Lung (tissue), 12 donors: ENCODE data around the gene PDXK. TPM values are rescaled to one million over a fixed set of nuclear protein-coding genes. Genes with fewer than 3 reads are reported as not detected.

Experiments
- ATAC-seq: fragments of 200-7000 bp; cut with Tn5 transposase; one replicate; pipeline ENCODE4 v1.9.1; 2020; ENCODE audit warnings: moderate number of reproducible peaks; ENCODE audit not compliant: insufficient read depth, low FRiP score
- DNase-seq, 3 donors: peaks; one replicate each; pipeline ENCODE4 v3.0.0-alpha.2; 2013 to 2017
- H3K27ac ChIP-seq, 2 donors: one replicate each; pipeline ENCODE4 v1.5.1; 2013; ENCODE audit warnings: mild to moderate bottlenecking in 2 of 2, moderate library complexity in 2 of 2, control low read depth in 1 of 2, inconsistent platforms in 1 of 2, low read depth in 1 of 2, low read length in 1 of 2
- H3K27me3 ChIP-seq, 3 donors: one replicate each; pipeline ENCODE4 v1.5.1; 2013; ENCODE audit warnings: low read length in 2 of 3; ENCODE audit not compliant: control insufficient read depth in 3 of 3, insufficient read depth in 3 of 3
- H3K36me3 ChIP-seq, 4 donors: one replicate each; pipeline ENCODE4 v1.5.1; 2013; ENCODE audit warnings: low read length in 4 of 4, mild to moderate bottlenecking in 1 of 4, moderate library complexity in 1 of 4; ENCODE audit not compliant: control insufficient read depth in 4 of 4, insufficient read depth in 4 of 4
- H3K4me1 ChIP-seq, 5 donors: one replicate each; pipeline ENCODE4 v1.5.1; 2013; ENCODE audit warnings: low read length in 5 of 5, mild to moderate bottlenecking in 2 of 5, moderate library complexity in 1 of 5; ENCODE audit not compliant: control insufficient read depth in 5 of 5, insufficient read depth in 5 of 5
- H3K4me3 ChIP-seq: one replicate; pipeline ENCODE4 v1.5.1; 2013; ENCODE audit warnings: mild to moderate bottlenecking, control low read depth, moderate library complexity
- H3K9ac ChIP-seq, 2 donors: one replicate each; pipeline ENCODE4 v1.5.1; 2013; ENCODE audit warnings: low read length in 2 of 2, control low read depth in 1 of 2; ENCODE audit not compliant: insufficient read depth in 1 of 2
- H3K9me3 ChIP-seq, 4 donors: one replicate each; pipeline ENCODE4 v1.5.1; 2013; ENCODE audit warnings: low read length in 3 of 4, mild to moderate bottlenecking in 1 of 4, moderate library complexity in 1 of 4; ENCODE audit not compliant: control insufficient read depth in 4 of 4, insufficient read depth in 3 of 4
- CTCF ChIP-seq: IDR thresholded peaks from 2 replicates; pipeline ENCODE4 v1.5.1; 2012; ENCODE audit warnings: mild to moderate bottlenecking; ENCODE audit errors: control extremely low read depth, extremely low read depth
- WGBS, 2 donors: extraction: QIAGEN DNeasy Blood & Tissue Kit; methylation state at CpG; one replicate each; pipeline ENCODE4 v1.1.7; 2013; 5-methylcytosine and 5-hydroxymethylcytosine counted together
- polyA plus RNA-seq, 2 donors: library from polyadenylated mRNA; stranded (reverse); fragments of 200-250 nt; gene quantifications; one replicate each; pipeline ENCODE4 v1.2.1, GENCODE V29; 2013
- total RNA-seq, 2 donors: library from RNA; depleted of rRNA in 1 of 2; stranded (reverse); fragments of >200 nt in 1 of 2; gene quantifications; one replicate each; pipeline ENCODE4 v1.2.1, GENCODE V29; 2014 to 2021
- donor health status: control.
- donor health status: control.
- donor health status: Bipolar disorder and iron deficiency.
- donor health status: healthy.
- donor health status: DM: yes; HTN: yes; CAD: no.

PDXK gene
- total and polyA plus RNA-seq, 4 donors, result 62.7 to 276 (median 157) TPM

- no peaks in the 10 kb centered on the region for H3K27me3 ChIP-seq
- WGBS, 2 donors, result 97 to 98% methylated on average over 17 of the region's 17 CpGs
- no peak overlapping the region for H3K4me3 ChIP-seq
- H3K9me3 ChIP-seq, result no peaks in the 10 kb centered on the region
- TF ChIP-seq CTCF, result no peak
- H3K9ac ChIP-seq, result no peak overlapping the region
- H3K27ac ChIP-seq, result no peak overlapping the region
- ATAC-seq (no peak), DNase-seq (no peak)
- H3K36me3 ChIP-seq, result peaks cover 15 to 85% (median 32%) of the 10 kb centered on the region in 4 donors
- no peaks in the 10 kb centered on the region for H3K4me1 ChIP-seq
Measured at GRCh38 chr21:43800124-43800523, 81.2 kb downstream of the PDXK start.

GRCh38 chr21:43800566-43800965, 81.6 kb downstream of the PDXK start:
- Histone ChIP-seq H3K9me3 (no peaks in the 10 kb centered on the region), H3K27me3 (no peaks in the 10 kb centered on the region), H3K9ac (no peak overlapping the region), H3K36me3 (peaks cover 15 to 83% (median 32%) of the 10 kb centered on the region in 4 donors), H3K4me1 (no peaks in the 10 kb centered on the region), H3K4me3 (no peak overlapping the region), H3K27ac (no peak overlapping the region)
- no peak for TF ChIP-seq CTCF
- no peak for DNase-seq
- no peak for ATAC-seq
- WGBS, 2 donors, result 94 to 96% methylated on average over 14 of the region's 14 CpGs

GRCh38 chr21:43801006-43801783, 82.3 kb downstream of the PDXK start:
- H3K27ac ChIP-seq, result no peak overlapping the region
- H3K4me3 ChIP-seq, result no peak overlapping the region
- no peak for DNase-seq
- no peaks in the 10 kb centered on the region for H3K9me3 ChIP-seq
- no peak overlapping the region for H3K9ac ChIP-seq
- peaks cover 15 to 84% (median 31%) of the 10 kb centered on the region in 4 donors for H3K36me3 ChIP-seq
- H3K4me1 ChIP-seq, result no peaks in the 10 kb centered on the region
- 94 to 96% methylated on average over 42 of the region's 42 CpGs for WGBS, 2 donors
- no peak for ATAC-seq
- no peak for TF ChIP-seq CTCF
- H3K27me3 ChIP-seq, result no peaks in the 10 kb centered on the region
